ENCODE results near the gene STX2.

The STX2 gene

DNA sequence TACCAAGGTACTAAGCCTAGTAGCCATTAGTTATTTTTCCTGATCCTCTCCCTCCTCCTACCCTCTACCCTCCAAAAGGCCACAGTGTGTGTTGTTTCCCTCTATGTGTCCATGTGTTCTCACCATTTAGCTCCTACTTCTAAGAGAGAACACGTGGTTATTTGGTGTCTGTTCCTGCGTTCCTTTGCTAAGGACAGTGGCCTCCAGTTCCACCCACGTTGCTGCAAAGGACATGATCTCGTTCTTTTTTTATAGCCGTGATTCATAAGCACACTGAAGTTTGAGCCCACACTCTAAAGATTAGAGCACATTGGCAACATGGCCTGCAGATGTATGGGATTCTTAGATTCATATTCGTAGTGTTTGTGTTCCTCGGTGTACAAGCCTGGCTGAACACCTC is 8.1 kb upstream of the STX2 start (continued):
- TF ChIP-seq, protein P1, sequence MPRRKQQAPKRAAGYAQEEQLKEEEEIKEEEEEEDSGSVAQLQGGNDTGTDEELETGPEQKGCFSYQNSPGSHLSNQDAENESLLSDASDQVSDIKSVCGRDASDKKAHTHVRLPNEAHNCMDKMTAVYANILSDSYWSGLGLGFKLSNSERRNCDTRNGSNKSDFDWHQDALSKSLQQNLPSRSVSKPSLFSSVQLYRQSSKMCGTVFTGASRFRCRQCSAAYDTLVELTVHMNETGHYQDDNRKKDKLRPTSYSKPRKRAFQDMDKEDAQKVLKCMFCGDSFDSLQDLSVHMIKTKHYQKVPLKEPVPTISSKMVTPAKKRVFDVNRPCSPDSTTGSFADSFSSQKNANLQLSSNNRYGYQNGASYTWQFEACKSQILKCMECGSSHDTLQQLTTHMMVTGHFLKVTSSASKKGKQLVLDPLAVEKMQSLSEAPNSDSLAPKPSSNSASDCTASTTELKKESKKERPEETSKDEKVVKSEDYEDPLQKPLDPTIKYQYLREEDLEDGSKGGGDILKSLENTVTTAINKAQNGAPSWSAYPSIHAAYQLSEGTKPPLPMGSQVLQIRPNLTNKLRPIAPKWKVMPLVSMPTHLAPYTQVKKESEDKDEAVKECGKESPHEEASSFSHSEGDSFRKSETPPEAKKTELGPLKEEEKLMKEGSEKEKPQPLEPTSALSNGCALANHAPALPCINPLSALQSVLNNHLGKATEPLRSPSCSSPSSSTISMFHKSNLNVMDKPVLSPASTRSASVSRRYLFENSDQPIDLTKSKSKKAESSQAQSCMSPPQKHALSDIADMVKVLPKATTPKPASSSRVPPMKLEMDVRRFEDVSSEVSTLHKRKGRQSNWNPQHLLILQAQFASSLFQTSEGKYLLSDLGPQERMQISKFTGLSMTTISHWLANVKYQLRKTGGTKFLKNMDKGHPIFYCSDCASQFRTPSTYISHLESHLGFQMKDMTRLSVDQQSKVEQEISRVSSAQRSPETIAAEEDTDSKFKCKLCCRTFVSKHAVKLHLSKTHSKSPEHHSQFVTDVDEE (CRISPR knock-in tag; IDR thresholded peaks at IDR 0.05): no peak
- TF ChIP-seq ZC3H10 (CRISPR knock-in tag; IDR thresholded peaks at IDR 0.05): no peak

DNA sequence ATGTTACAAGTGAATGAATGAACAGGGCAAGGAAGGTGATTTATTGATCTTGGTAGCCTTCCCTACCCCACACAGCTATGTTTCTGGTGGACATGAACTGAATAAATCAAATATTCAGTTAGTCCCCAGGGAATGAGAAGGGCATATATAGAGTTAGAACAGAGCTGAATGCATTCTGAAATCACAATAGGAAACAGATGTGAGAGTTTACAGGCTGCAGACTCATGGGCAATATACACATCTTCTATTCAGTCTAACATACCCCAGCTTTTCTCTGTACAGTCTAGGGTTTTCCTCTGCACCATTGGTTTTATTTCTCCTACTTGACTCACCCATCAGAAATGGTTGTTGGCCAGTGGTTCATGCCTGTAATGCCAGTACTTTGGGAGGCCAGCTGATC is 7.3 kb upstream of the STX2 start:
- no peak for TF ChIP-seq OSR1 (CRISPR knock-in tag; IDR thresholded peaks at IDR 0.05)
- no peak for TF ChIP-seq ZFP3 (CRISPR knock-in tag; IDR thresholded peaks at IDR 0.05)
- TF ChIP-seq, protein P2, sequence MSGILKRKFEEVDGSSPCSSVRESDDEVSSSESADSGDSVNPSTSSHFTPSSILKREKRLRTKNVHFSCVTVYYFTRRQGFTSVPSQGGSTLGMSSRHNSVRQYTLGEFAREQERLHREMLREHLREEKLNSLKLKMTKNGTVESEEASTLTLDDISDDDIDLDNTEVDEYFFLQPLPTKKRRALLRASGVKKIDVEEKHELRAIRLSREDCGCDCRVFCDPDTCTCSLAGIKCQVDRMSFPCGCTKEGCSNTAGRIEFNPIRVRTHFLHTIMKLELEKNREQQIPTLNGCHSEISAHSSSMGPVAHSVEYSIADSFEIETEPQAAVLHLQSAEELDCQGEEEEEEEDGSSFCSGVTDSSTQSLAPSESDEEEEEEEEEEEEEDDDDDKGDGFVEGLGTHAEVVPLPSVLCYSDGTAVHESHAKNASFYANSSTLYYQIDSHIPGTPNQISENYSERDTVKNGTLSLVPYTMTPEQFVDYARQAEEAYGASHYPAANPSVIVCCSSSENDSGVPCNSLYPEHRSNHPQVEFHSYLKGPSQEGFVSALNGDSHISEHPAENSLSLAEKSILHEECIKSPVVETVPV (CRISPR knock-in tag; IDR thresholded peaks at IDR 0.05): no peak
- TF ChIP-seq PPARA (CRISPR knock-in tag; IDR thresholded peaks at IDR 0.05; ENCODE audit: borderline replicate concordance): no peak
- no peak for TF ChIP-seq ZC3H10 (CRISPR knock-in tag; IDR thresholded peaks at IDR 0.05)
- no peak for TF ChIP-seq ESRRG (CRISPR knock-in tag; IDR thresholded peaks at IDR 0.05)
- TF ChIP-seq TCF4 (CRISPR knock-in tag; IDR thresholded peaks at IDR 0.05; ENCODE audit: borderline replicate concordance): no peak
- TF ChIP-seq, protein P3, sequence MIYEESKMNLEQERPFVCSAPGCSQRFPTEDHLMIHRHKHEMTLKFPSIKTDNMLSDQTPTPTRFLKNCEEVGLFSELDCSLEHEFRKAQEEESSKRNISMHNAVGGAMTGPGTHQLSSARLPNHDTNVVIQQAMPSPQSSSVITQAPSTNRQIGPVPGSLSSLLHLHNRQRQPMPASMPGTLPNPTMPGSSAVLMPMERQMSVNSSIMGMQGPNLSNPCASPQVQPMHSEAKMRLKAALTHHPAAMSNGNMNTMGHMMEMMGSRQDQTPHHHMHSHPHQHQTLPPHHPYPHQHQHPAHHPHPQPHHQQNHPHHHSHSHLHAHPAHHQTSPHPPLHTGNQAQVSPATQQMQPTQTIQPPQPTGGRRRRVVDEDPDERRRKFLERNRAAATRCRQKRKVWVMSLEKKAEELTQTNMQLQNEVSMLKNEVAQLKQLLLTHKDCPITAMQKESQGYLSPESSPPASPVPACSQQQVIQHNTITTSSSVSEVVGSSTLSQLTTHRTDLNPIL (CRISPR knock-in tag; IDR thresholded peaks at IDR 0.05; ENCODE audit: low read depth): no peak
- no peak for TF ChIP-seq CSDC2 (CRISPR knock-in tag; IDR thresholded peaks at IDR 0.05)
- TF ChIP-seq SNAI2 (CRISPR knock-in tag; IDR thresholded peaks at IDR 0.05): no peak
- TF ChIP-seq, protein P1 (CRISPR knock-in tag; IDR thresholded peaks at IDR 0.05): no peak
- TF ChIP-seq ZNF8 (CRISPR knock-in tag; IDR thresholded peaks at IDR 0.05): no peak
- TF ChIP-seq, protein P4, sequence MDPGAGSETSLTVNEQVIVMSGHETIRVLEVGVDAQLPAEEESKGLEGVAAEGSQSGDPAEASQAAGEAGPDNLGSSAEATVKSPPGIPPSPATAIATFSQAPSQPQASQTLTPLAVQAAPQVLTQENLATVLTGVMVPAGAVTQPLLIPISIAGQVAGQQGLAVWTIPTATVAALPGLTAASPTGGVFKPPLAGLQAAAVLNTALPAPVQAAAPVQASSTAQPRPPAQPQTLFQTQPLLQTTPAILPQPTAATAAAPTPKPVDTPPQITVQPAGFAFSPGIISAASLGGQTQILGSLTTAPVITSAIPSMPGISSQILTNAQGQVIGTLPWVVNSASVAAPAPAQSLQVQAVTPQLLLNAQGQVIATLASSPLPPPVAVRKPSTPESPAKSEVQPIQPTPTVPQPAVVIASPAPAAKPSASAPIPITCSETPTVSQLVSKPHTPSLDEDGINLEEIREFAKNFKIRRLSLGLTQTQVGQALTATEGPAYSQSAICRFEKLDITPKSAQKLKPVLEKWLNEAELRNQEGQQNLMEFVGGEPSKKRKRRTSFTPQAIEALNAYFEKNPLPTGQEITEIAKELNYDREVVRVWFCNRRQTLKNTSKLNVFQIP (CRISPR knock-in tag; IDR thresholded peaks at IDR 0.05; ENCODE audit: borderline replicate concordance, low read depth): no peak
- TF ChIP-seq, protein P5, sequence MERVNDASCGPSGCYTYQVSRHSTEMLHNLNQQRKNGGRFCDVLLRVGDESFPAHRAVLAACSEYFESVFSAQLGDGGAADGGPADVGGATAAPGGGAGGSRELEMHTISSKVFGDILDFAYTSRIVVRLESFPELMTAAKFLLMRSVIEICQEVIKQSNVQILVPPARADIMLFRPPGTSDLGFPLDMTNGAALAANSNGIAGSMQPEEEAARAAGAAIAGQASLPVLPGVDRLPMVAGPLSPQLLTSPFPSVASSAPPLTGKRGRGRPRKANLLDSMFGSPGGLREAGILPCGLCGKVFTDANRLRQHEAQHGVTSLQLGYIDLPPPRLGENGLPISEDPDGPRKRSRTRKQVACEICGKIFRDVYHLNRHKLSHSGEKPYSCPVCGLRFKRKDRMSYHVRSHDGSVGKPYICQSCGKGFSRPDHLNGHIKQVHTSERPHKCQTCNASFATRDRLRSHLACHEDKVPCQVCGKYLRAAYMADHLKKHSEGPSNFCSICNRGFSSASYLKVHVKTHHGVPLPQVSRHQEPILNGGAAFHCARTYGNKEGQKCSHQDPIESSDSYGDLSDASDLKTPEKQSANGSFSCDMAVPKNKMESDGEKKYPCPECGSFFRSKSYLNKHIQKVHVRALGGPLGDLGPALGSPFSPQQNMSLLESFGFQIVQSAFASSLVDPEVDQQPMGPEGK (CRISPR knock-in tag; IDR thresholded peaks at IDR 0.05; ENCODE audit: borderline replicate concordance): no peak
- no peak for TF ChIP-seq BACH2 (CRISPR knock-in tag; IDR thresholded peaks at IDR 0.05; ENCODE audit: borderline replicate concordance)
- no peak for TF ChIP-seq ZNF565 (CRISPR knock-in tag; conservative IDR thresholded peaks at IDR 0.05; ENCODE audit: low read depth)
- ATAC-seq: peak; percentile 43; the same call in 1 of the 3 replicates

DNA sequence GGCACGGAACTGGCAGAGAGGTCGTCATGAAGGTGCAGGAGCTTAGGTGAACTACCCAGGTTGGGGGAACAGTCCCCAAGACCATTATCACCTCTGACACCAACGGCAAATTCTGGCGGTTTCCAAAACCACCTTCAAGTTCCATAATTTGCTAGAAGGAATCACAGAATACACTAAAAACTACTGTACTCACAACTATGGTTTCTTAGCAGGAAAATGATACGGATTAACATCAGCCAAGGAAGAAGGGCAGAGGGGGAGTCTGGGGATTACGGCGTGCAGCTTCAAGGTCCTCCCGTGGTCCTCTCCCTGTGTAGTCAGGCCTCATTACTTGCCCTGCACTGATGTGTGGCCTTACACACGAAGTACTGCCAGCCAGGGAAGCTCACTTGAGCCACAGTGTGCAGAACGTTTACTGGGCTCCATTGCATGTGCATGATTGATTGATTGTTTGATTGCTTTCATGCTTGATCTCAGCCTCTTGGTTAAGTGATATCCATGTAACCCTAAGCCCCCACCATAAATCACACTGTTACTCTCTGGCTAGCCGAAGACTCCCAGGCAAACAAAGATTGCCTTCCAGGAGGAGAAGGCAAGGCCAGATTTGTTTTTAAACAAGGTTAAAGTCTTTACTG is 837 bp upstream of the STX2 start:
- ATAC-seq: no peak
- TF ChIP-seq OSR1 (CRISPR knock-in tag; IDR thresholded peaks at IDR 0.05) (no peak), PPARA (CRISPR knock-in tag; IDR thresholded peaks at IDR 0.05; ENCODE audit: borderline replicate concordance) (no peak), ZC3H10 (CRISPR knock-in tag; IDR thresholded peaks at IDR 0.05) (no peak), TOX (CRISPR knock-in tag; IDR thresholded peaks at IDR 0.05; ENCODE audit: borderline replicate concordance) (no peak), ZNF565 (CRISPR knock-in tag; conservative IDR thresholded peaks at IDR 0.05; ENCODE audit: low read depth) (no peak), TCF4 (CRISPR knock-in tag; IDR thresholded peaks at IDR 0.05; ENCODE audit: borderline replicate concordance) (no peak), RARB (CRISPR knock-in tag; IDR thresholded peaks at IDR 0.05) (no peak), ZFP30 (CRISPR knock-in tag; IDR thresholded peaks at IDR 0.05) (no peak)
- TF ChIP-seq, protein P4 (CRISPR knock-in tag; IDR thresholded peaks at IDR 0.05; ENCODE audit: borderline replicate concordance, low read depth): no peak
- TF ChIP-seq, protein P1 (CRISPR knock-in tag; IDR thresholded peaks at IDR 0.05): no peak

Data from SK-N-SH treated with all-trans-retinoic acid at 6 μM for 48 hours (cell line).